ENCODE results near the gene TMEM169. TPM values are rescaled to one million over a fixed set of nuclear protein-coding genes. Genes with fewer than 3 reads are reported as not detected.

Gene TMEM169
- total and polyA plus RNA-seq, 2 of the 13 experiments (the other 11 are each of a cell fraction or from before 2014, with no cell fraction given) = 1.5 to 4.5 TPM

- no peak for TF ChIP-seq ZNF513 (CRISPR knock-in tag; conservative IDR thresholded peaks at IDR 0.05)
- TF ChIP-seq ZMYM2 (CRISPR knock-in tag; IDR thresholded peaks at IDR 0.05) = no peak
- no peak for TF ChIP-seq HDAC1 (CRISPR knock-in tag; IDR thresholded peaks at IDR 0.05)
- TF ChIP-seq ZNF629 (CRISPR knock-in tag; conservative IDR thresholded peaks at IDR 0.05) = no peak
- no peak for TF ChIP-seq MNT (IDR thresholded peaks at IDR 0.05)
- TF ChIP-seq ZNF713 (CRISPR knock-in tag; IDR thresholded peaks at IDR 0.05) = no peak
- TF ChIP-seq ISX (CRISPR knock-in tag; conservative IDR thresholded peaks at IDR 0.05) = no peak
- no peak for TF ChIP-seq SP4 (CRISPR knock-in tag; IDR thresholded peaks at IDR 0.05)
- no peak for TF ChIP-seq ZNF326 (CRISPR knock-in tag; IDR thresholded peaks at IDR 0.05; ENCODE audit: borderline replicate concordance)
- TF ChIP-seq ZNF614 (CRISPR knock-in tag; IDR thresholded peaks at IDR 0.05; ENCODE audit: borderline replicate concordance) = no peak
- TF ChIP-seq CENPBD1 (CRISPR knock-in tag; IDR thresholded peaks at IDR 0.05; ENCODE audit: borderline replicate concordance, low read depth) = no peak
Measured at GRCh38 chr2:216104691-216105090, 23.0 kb downstream of the TMEM169 start (continued).
